Panc1 (cell line): Measurements from ENCODE around the gene TMEM43.

Experiments used
- POLR2AphosphoS5 ChIP-seq: IDR thresholded peaks from 2 replicates; pipeline ENCODE4 v1.6.1; 2012; ENCODE audit warnings: mild to moderate bottlenecking, low read depth, low read length, moderate library complexity
- TF ChIP-seq, protein P1 (sequence below): fragments of 450-650 bp; IDR thresholded peaks from 2 replicates; pipeline ENCODE4 v1.5.1; 2017; ENCODE audit warnings: mild to moderate bottlenecking
- TF ChIP-seq, protein P2 (sequence below), 2 experiments: IDR thresholded peaks; 2 replicates each; pipeline ENCODE4 v1.6.1; 2011 to 2012; ENCODE audit warnings: low read depth in 2 of 2, control low read depth in 1 of 2, low read length in 1 of 2, mild to moderate bottlenecking in 1 of 2, moderate library complexity in 1 of 2; ENCODE audit not compliant: insufficient read depth in 1 of 2

DNA sequence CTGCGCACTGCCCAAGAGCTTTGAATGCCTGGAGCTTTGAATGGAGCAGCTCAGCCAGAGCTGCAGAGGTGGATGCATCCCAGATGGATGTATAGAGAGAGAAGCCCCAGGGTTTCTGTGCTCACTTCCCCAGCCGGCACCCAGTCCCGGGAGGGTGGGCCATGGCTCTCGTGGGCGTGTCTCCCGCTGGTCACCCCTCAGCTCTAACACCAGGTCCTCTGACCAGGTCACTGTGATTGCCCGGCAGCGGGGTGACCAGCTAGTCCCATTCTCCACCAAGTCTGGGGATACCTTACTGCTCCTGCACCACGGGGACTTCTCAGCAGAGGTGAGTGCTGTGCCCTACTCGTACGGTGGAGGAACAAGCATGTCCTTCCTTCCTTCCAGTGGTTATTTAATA is 10.7 kb downstream of the TMEM43 start:
- TF ChIP-seq, protein P1, sequence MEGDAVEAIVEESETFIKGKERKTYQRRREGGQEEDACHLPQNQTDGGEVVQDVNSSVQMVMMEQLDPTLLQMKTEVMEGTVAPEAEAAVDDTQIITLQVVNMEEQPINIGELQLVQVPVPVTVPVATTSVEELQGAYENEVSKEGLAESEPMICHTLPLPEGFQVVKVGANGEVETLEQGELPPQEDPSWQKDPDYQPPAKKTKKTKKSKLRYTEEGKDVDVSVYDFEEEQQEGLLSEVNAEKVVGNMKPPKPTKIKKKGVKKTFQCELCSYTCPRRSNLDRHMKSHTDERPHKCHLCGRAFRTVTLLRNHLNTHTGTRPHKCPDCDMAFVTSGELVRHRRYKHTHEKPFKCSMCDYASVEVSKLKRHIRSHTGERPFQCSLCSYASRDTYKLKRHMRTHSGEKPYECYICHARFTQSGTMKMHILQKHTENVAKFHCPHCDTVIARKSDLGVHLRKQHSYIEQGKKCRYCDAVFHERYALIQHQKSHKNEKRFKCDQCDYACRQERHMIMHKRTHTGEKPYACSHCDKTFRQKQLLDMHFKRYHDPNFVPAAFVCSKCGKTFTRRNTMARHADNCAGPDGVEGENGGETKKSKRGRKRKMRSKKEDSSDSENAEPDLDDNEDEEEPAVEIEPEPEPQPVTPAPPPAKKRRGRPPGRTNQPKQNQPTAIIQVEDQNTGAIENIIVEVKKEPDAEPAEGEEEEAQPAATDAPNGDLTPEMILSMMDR: no peak
- no peak for TF ChIP-seq POLR2AphosphoS5
- TF ChIP-seq, protein P2, sequence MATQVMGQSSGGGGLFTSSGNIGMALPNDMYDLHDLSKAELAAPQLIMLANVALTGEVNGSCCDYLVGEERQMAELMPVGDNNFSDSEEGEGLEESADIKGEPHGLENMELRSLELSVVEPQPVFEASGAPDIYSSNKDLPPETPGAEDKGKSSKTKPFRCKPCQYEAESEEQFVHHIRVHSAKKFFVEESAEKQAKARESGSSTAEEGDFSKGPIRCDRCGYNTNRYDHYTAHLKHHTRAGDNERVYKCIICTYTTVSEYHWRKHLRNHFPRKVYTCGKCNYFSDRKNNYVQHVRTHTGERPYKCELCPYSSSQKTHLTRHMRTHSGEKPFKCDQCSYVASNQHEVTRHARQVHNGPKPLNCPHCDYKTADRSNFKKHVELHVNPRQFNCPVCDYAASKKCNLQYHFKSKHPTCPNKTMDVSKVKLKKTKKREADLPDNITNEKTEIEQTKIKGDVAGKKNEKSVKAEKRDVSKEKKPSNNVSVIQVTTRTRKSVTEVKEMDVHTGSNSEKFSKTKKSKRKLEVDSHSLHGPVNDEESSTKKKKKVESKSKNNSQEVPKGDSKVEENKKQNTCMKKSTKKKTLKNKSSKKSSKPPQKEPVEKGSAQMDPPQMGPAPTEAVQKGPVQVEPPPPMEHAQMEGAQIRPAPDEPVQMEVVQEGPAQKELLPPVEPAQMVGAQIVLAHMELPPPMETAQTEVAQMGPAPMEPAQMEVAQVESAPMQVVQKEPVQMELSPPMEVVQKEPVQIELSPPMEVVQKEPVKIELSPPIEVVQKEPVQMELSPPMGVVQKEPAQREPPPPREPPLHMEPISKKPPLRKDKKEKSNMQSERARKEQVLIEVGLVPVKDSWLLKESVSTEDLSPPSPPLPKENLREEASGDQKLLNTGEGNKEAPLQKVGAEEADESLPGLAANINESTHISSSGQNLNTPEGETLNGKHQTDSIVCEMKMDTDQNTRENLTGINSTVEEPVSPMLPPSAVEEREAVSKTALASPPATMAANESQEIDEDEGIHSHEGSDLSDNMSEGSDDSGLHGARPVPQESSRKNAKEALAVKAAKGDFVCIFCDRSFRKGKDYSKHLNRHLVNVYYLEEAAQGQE (IDR thresholded peaks at IDR 0.05; ENCODE audit: insufficient read depth in 1 of 2, low read depth in 2 of 2, low read length in 1 of 2): no peak
